ENCODE data around the gene DGKI.
"Not testable (repeated sequence)": the region's sequence is repeated elsewhere in the genome, so short reads cannot be mapped to it uniquely, and the experiment has no call there.

The DGKI gene

DNA sequence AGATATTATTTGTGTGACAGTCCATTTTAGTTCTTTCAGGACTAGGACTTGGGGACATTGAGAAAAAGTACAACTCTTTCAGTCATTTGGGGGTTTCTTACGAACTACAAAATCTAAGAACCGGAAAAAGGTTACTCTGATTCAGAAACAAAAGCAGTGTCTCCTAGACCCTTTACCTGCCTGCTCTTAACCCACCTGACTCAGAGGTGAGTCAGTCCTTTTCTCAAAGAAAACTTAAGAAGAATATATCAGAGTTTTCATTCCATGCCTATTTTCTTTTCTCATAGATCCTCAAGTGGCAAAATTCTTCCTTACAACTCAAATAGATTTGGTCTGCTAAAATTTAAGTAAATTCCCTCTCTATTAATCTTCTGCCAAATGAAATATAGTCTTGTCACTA, 388.4 kb downstream of the DGKI start:
- no peak for DNase-seq

GRCh38 chr7:137454767-137455166, 392.0 kb downstream of the DGKI start:
- DNase-seq: no peak

DNA sequence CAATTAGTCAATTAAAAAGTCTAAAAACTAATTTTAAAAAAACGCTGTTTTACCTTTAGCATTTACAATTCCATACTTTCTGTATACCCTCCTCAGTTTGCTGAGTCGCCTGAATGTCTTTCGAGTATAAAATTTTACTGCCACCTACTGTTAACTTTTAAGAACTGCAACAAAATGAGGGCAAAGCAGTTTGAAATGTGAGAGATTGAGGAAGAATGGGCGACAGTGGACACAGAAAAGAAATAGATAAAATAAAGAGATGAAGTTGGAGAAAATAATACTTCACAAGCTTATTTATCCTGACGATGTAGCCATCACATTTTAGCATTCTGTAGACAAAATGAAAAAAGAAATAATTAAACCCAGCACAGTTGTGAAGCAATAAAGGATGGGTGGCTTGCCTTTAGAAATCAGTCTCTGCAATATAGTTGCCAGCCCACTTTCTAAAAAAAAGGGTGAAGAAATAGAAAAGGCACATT, 392.5 kb downstream of the DGKI start:
- no peak for DNase-seq

- no peak for DNase-seq
Observed at GRCh38 chr7:137453356-137453755, 393.4 kb downstream of the DGKI start.

GRCh38 chr7:137449016-137449415, 397.8 kb downstream of the DGKI start:
- no peak for DNase-seq

GRCh38 chr7:137448572-137448971, 398.2 kb downstream of the DGKI start:
- not testable (repeated sequence) for DNase-seq

GRCh38 chr7:137446025-137446424, 400.7 kb downstream of the DGKI start:
- peak; percentile 52 for DNase-seq

DNA sequence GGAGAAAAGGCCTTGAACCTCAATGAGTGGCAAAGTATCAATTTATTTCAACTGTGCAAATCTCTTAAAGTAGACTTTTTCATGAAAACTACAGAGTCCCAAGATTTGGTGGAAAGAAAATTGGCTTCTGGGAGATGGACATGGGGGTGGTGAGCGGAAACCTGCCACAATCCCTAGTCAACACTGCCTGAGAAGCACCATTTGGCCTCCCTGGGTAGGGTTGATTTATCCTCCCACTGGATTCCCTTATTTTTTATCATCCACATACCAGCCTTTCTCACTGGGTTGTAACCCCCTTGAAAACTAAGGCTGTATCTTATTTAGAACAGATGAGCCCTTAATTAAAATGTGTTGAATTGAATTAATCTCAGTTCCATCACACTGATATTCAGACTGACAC, 401.5 kb downstream of the DGKI start:
- DNase-seq: no peak

GRCh38 chr7:137443616-137444015, 403.2 kb downstream of the DGKI start:
- no peak for DNase-seq

DNA sequence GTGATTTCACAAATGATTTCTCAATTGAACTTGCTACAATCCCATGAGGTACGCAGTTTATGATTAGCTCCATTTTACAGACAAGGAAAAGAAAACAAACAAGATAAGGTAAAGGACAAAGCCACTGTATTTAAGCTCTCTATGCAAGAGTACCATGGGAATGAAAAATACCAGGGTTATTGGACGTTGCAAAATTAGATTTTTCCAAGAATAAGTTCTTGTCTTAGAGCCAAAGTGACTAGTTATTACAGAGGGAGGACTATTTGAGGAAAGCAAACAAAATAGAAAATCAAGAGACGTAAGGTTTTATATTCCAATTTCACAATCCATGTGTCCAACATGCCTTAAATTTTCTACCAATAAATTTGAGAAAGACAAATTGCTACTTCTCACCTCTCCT, 405.3 kb downstream of the DGKI start:
- no peak for DNase-seq

GRCh38 chr7:137439829-137440825, 406.6 kb downstream of the DGKI start:
- DNase-seq: no peak

DNA sequence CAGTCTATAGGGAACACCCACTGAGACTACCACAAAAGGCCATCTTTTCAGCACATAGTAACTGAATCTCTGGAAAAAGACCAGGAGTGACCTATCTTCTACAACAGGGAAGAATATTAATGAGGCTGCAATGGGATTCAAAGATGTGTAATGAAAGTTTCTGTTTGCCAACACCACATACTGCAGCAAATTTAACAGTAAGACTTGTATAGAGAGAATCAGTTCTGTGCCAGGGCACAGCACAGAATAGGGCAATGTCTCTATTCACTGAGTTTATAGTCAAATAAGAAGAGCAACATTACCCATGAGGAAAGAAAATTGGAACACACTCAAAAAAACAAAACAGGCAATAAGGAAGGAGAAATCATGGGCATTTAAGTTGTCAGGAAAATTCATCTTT, 411.8 kb downstream of the DGKI start:
- DNase-seq: no peak

- DNase-seq: no peak
Observed at GRCh38 chr7:137434530-137434929, 412.2 kb downstream of the DGKI start.

GRCh38 chr7:137423321-137423720, 423.5 kb downstream of the DGKI start:
- DNase-seq: no peak

DNA sequence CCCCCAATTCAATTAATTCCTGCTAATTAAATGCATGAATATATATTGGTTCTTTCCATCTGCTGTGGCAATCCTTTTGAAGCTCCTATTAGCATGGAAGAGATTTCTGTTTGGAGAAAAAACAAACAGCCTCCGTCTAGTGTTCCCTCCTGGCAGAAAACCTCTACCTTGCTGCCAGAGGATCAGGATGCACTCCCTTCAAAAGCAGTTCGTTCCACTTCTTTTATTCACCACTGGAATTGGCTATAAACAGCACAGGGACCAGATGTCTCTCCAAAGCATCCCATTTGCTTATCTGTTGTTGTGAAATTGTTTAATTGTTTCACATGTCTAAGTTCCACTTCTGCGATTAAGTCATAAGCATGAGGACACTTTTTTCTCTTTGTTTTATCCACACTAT, 425.4 kb downstream of the DGKI start:
- DNase-seq: no peak

- no peak for DNase-seq
Observed at GRCh38 chr7:137418841-137419240, 427.9 kb downstream of the DGKI start.

GRCh38 chr7:137417464-137417863, 429.3 kb downstream of the DGKI start:
- no peak for DNase-seq

- DNase-seq: no peak
Observed at GRCh38 chr7:137413901-137414300, 432.9 kb downstream of the DGKI start.

GRCh38 chr7:137411446-137411845, 435.3 kb downstream of the DGKI start:
- no peak for DNase-seq

GRCh38 chr7:137408126-137408525, 438.6 kb downstream of the DGKI start:
- no peak for DNase-seq

DNA sequence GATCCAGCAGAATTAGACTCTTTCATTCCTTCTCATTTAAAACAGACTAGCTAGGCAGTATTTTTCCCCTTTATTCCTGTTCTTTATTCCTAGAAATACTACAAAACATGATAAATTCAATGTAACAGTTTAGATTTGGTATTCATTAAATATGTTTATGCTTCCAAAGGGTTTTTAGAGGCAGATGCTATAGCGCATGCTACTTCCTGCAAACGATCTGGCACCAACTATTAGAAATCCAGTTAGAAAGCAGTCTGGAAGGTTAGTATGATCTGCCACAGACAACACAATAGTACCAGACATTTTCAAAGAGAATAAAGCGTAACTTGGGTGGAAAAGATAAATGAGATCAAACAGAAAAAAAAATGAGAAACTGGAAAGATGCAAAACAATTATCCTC, 439.7 kb downstream of the DGKI start:
- DNase-seq: no peak

GRCh38 chr7:137404660-137405317, 442.0 kb downstream of the DGKI start:
- no peak for DNase-seq

- DNase-seq: no peak
Observed at GRCh38 chr7:137403353-137403695, 443.4 kb downstream of the DGKI start.

Data from right forelimb (tissue), 1 donor.